ENCODE results near the gene MYH2.
"Not testable (repeated sequence)": the region's sequence is repeated elsewhere in the genome, so short reads cannot be mapped to it uniquely, and the experiment has no call there.

The MYH2 gene

GRCh38 chr17:10547351-10547750, 2.1 kb downstream of the MYH2 start:
- Histone ChIP-seq H3K27ac (ENCODE audit: low read depth, low read length, poor library complexity, severe bottlenecking) (no peak overlapping the region), H3F3A (ENCODE audit: insufficient read depth, low read length) (no peaks in the 10 kb centered on the region), H3K4me1 (ENCODE audit: insufficient read depth, low read length, severe bottlenecking) (no peaks in the 10 kb centered on the region), H3K4me2 (ENCODE audit: low read length) (no peak overlapping the region), H3K4me3 (ENCODE audit: low read depth, low read length, poor library complexity, severe bottlenecking) (no peak overlapping the region), H3K9me2 (ENCODE audit: low read depth, low read length) (no peaks in the 10 kb centered on the region), H4K20me1 (ENCODE audit: insufficient read depth, low read length) (no peaks in the 10 kb centered on the region), H2AFZ (ENCODE audit: low read length) (no peak overlapping the region), H3K79me2 (ENCODE audit: insufficient read depth, low read length) (no peaks in the 10 kb centered on the region), H3K27me3 (ENCODE audit: insufficient read depth, low read length) (no peaks in the 10 kb centered on the region), H3K9me3 (ENCODE audit: low read length) (no peaks in the 10 kb centered on the region), H3K36me3 (ENCODE audit: insufficient read depth, low read length) (no peaks in the 10 kb centered on the region), H3K9ac (ENCODE audit: low read length) (no peak overlapping the region)
- TF ChIP-seq EZH2 (IDR thresholded peaks at IDR 0.05; ENCODE audit: borderline replicate concordance, low read length): no peak
- TF ChIP-seq CTCF (IDR thresholded peaks at IDR 0.05; ENCODE audit: low read length): no peak

GRCh38 chr17:10543486-10543885, 6.0 kb downstream of the MYH2 start:
- not testable (repeated sequence) for H3F3A ChIP-seq (ENCODE audit: insufficient read depth, low read length); H3K4me2 ChIP-seq (ENCODE audit: low read length); H2AFZ ChIP-seq (ENCODE audit: low read length); H3K4me1 ChIP-seq (ENCODE audit: insufficient read depth, low read length, severe bottlenecking); H4K20me1 ChIP-seq (ENCODE audit: insufficient read depth, low read length); H3K27ac ChIP-seq (ENCODE audit: low read depth, low read length, poor library complexity, severe bottlenecking); H3K9ac ChIP-seq (ENCODE audit: low read length); H3K36me3 ChIP-seq (ENCODE audit: insufficient read depth, low read length); H3K27me3 ChIP-seq (ENCODE audit: insufficient read depth, low read length); H3K9me3 ChIP-seq (ENCODE audit: low read length); H3K4me3 ChIP-seq (ENCODE audit: low read depth, low read length, poor library complexity, severe bottlenecking); H3K79me2 ChIP-seq (ENCODE audit: insufficient read depth, low read length); H3K9me2 ChIP-seq (ENCODE audit: low read depth, low read length)

- not testable (repeated sequence) for H3K4me1 ChIP-seq (ENCODE audit: insufficient read depth, low read length, severe bottlenecking); H3K9me3 ChIP-seq (ENCODE audit: low read length); H3K27me3 ChIP-seq (ENCODE audit: insufficient read depth, low read length); H3K27ac ChIP-seq (ENCODE audit: low read depth, low read length, poor library complexity, severe bottlenecking); H3F3A ChIP-seq (ENCODE audit: insufficient read depth, low read length); H3K4me2 ChIP-seq (ENCODE audit: low read length); H3K9ac ChIP-seq (ENCODE audit: low read length); H2AFZ ChIP-seq (ENCODE audit: low read length); H3K9me2 ChIP-seq (ENCODE audit: low read depth, low read length); H3K36me3 ChIP-seq (ENCODE audit: insufficient read depth, low read length); H4K20me1 ChIP-seq (ENCODE audit: insufficient read depth, low read length); H3K79me2 ChIP-seq (ENCODE audit: insufficient read depth, low read length); H3K4me3 ChIP-seq (ENCODE audit: low read depth, low read length, poor library complexity, severe bottlenecking)
These were observed 8.3 kb downstream of the MYH2 start for GRCh38 chr17:10541179-10541578.

GRCh38 chr17:10532026-10532425, 17.4 kb downstream of the MYH2 start:
- Histone ChIP-seq H3K36me3 (ENCODE audit: insufficient read depth, low read length) (no peaks in the 10 kb centered on the region), H3K4me2 (ENCODE audit: low read length) (no peak overlapping the region), H3F3A (ENCODE audit: insufficient read depth, low read length) (no peaks in the 10 kb centered on the region), H3K4me1 (ENCODE audit: insufficient read depth, low read length, severe bottlenecking) (no peaks in the 10 kb centered on the region), H3K79me2 (ENCODE audit: insufficient read depth, low read length) (no peaks in the 10 kb centered on the region), H3K9me2 (ENCODE audit: low read depth, low read length) (no peaks in the 10 kb centered on the region), H4K20me1 (ENCODE audit: insufficient read depth, low read length) (no peaks in the 10 kb centered on the region), H3K27ac (ENCODE audit: low read depth, low read length, poor library complexity, severe bottlenecking) (no peak overlapping the region), H3K9me3 (ENCODE audit: low read length) (no peaks in the 10 kb centered on the region), H3K4me3 (ENCODE audit: low read depth, low read length, poor library complexity, severe bottlenecking) (no peak overlapping the region), H3K9ac (ENCODE audit: low read length) (no peak overlapping the region), H3K27me3 (ENCODE audit: insufficient read depth, low read length) (no peaks in the 10 kb centered on the region), H2AFZ (ENCODE audit: low read length) (no peak overlapping the region)
- TF ChIP-seq CTCF (IDR thresholded peaks at IDR 0.05; ENCODE audit: low read length): no peak
- no peak for TF ChIP-seq EZH2 (IDR thresholded peaks at IDR 0.05; ENCODE audit: borderline replicate concordance, low read length)

All from OCI-LY1 (cell line).